Measurements from ENCODE around the gene DAB2. TPM values are rescaled to one million over a fixed set of nuclear protein-coding genes. Genes with fewer than 3 reads are reported as not detected.

DAB2 gene
- total and polyA plus RNA-seq, 2 experiments from 2014 or later: 266 to 533 TPM

GRCh38 chr5:39465097-39465496 is 40.3 kb upstream of the DAB2 start:
- no peak overlapping the region for H3K4me3 ChIP-seq
- H3K79me2 ChIP-seq (ENCODE audit: insufficient read depth): no peaks in the 10 kb centered on the region
- in situ Hi-C loops (cut with MboI): no loop called here
- H3K27ac ChIP-seq: no peak overlapping the region
- H3F3A ChIP-seq (ENCODE audit: insufficient read depth): peaks cover 8% of the 10 kb centered on the region; the same call in 1 of the 2 replicates
- no peaks in the 10 kb centered on the region for H4K20me1 ChIP-seq (ENCODE audit: insufficient read depth)
- TF ChIP-seq EZH2phosphoT487 (IDR thresholded peaks at IDR 0.05; ENCODE audit: insufficient read depth, low read depth) (no peak), EZH2 (IDR thresholded peaks at IDR 0.05; ENCODE audit: insufficient read depth, poor library complexity, severe bottlenecking) (no peak)
- no peak overlapping the region for H3K4me2 ChIP-seq (ENCODE audit: unreplicated experiment)
- H3K4me1 ChIP-seq (ENCODE audit: insufficient read depth): peaks cover 8% of the 10 kb centered on the region
- WGBS, 2 experiments (ENCODE audit: low coverage in 1 of 2, low lambda C conversion rate in 2 of 2, missing lambda C conversion rate in 2 of 2): 87 to 93% methylated on average over 2 of the region's 2 CpGs
- no peaks in the 10 kb centered on the region for H3K27me3 ChIP-seq (replicated peaks; ENCODE audit: insufficient read depth)
- no peak overlapping the region for H3K9ac ChIP-seq
- H3K9me3 ChIP-seq (ENCODE audit: low read depth): no peaks in the 10 kb centered on the region
- no peak overlapping the region for H2AFZ ChIP-seq
- no peaks in the 10 kb centered on the region for H3K36me3 ChIP-seq (ENCODE audit: low read depth)
- DNase-seq: no peak
- peaks cover 4% of the 10 kb centered on the region; the same call in 1 of the 2 replicates for H3K9me2 ChIP-seq (ENCODE audit: insufficient read depth)

- Histone ChIP-seq H3K79me2 (ENCODE audit: insufficient read depth) (no peaks in the 10 kb centered on the region), H3K36me3 (ENCODE audit: low read depth) (no peaks in the 10 kb centered on the region), H3K4me3 (no peak overlapping the region), H3K4me1 (ENCODE audit: insufficient read depth) (no peaks in the 10 kb centered on the region), H3K27me3 (replicated peaks; ENCODE audit: insufficient read depth) (no peaks in the 10 kb centered on the region), H3F3A (ENCODE audit: insufficient read depth) (no peaks in the 10 kb centered on the region), H3K27ac (peak overlapping the region; percentile 24), H3K9me3 (ENCODE audit: low read depth) (no peaks in the 10 kb centered on the region), H3K9me2 (ENCODE audit: insufficient read depth) (peaks cover 4% of the 10 kb centered on the region; the same call in 1 of the 2 replicates), H4K20me1 (ENCODE audit: insufficient read depth) (no peaks in the 10 kb centered on the region), H2AFZ (peak overlapping the region; percentile 22; the same call in 1 of the 2 replicates), H3K9ac (no peak overlapping the region), H3K4me2 (ENCODE audit: unreplicated experiment) (no peak overlapping the region)
- in situ Hi-C loops (cut with MboI): no loop called here
- TF ChIP-seq EZH2 (IDR thresholded peaks at IDR 0.05; ENCODE audit: insufficient read depth, poor library complexity, severe bottlenecking) (no peak), EZH2phosphoT487 (IDR thresholded peaks at IDR 0.05; ENCODE audit: insufficient read depth, low read depth) (no peak)
- DNase-seq: peak; percentile 62
- WGBS, 2 experiments (ENCODE audit: low coverage in 1 of 2, low lambda C conversion rate in 2 of 2, missing lambda C conversion rate in 2 of 2): 32 to 41% methylated on average over 5 of the region's 5 CpGs
Measured at GRCh38 chr5:39464088-39464487, 39.3 kb upstream of the DAB2 start.

GRCh38 chr5:39462211-39462610 is 37.4 kb upstream of the DAB2 start:
- in situ Hi-C loops (cut with MboI): no loop called here
- Histone ChIP-seq H3F3A (ENCODE audit: insufficient read depth) (no peaks in the 10 kb centered on the region), H3K4me1 (ENCODE audit: insufficient read depth) (no peaks in the 10 kb centered on the region), H4K20me1 (ENCODE audit: insufficient read depth) (no peaks in the 10 kb centered on the region), H3K9me2 (ENCODE audit: insufficient read depth) (no peaks in the 10 kb centered on the region), H3K79me2 (ENCODE audit: insufficient read depth) (no peaks in the 10 kb centered on the region), H3K36me3 (ENCODE audit: low read depth) (no peaks in the 10 kb centered on the region), H3K27ac (no peak overlapping the region), H3K9me3 (ENCODE audit: low read depth) (no peaks in the 10 kb centered on the region), H2AFZ (no peak overlapping the region), H3K4me2 (ENCODE audit: unreplicated experiment) (no peak overlapping the region), H3K27me3 (replicated peaks; ENCODE audit: insufficient read depth) (no peaks in the 10 kb centered on the region), H3K9ac (no peak overlapping the region), H3K4me3 (no peak overlapping the region)
- TF ChIP-seq EZH2phosphoT487 (IDR thresholded peaks at IDR 0.05; ENCODE audit: insufficient read depth, low read depth) (no peak), EZH2 (IDR thresholded peaks at IDR 0.05; ENCODE audit: insufficient read depth, poor library complexity, severe bottlenecking) (no peak)
- DNase-seq: no peak
- 79 to 81% methylated on average over 6 of the region's 6 CpGs for WGBS, 2 experiments (ENCODE audit: low coverage in 1 of 2, low lambda C conversion rate in 2 of 2, missing lambda C conversion rate in 2 of 2)

GRCh38 chr5:39461007-39461682 is 36.4 kb upstream of the DAB2 start:
- no peak overlapping the region for H3K4me2 ChIP-seq (ENCODE audit: unreplicated experiment)
- no peak overlapping the region for H3K27ac ChIP-seq
- H2AFZ ChIP-seq: no peak overlapping the region
- H3K36me3 ChIP-seq (ENCODE audit: low read depth): no peaks in the 10 kb centered on the region
- no peaks in the 10 kb centered on the region for H3K9me2 ChIP-seq (ENCODE audit: insufficient read depth)
- H3K27me3 ChIP-seq (replicated peaks; ENCODE audit: insufficient read depth): no peaks in the 10 kb centered on the region
- H3F3A ChIP-seq (ENCODE audit: insufficient read depth): no peaks in the 10 kb centered on the region
- WGBS, 2 experiments (ENCODE audit: low coverage in 1 of 2, low lambda C conversion rate in 2 of 2, missing lambda C conversion rate in 2 of 2): 94 to 95% methylated on average over 5 of the region's 5 CpGs
- in situ Hi-C loops (cut with MboI): no loop called here
- no peak for TF ChIP-seq EZH2 (IDR thresholded peaks at IDR 0.05; ENCODE audit: insufficient read depth, poor library complexity, severe bottlenecking)
- no peak for TF ChIP-seq EZH2phosphoT487 (IDR thresholded peaks at IDR 0.05; ENCODE audit: insufficient read depth, low read depth)
- no peaks in the 10 kb centered on the region for H3K4me1 ChIP-seq (ENCODE audit: insufficient read depth)
- H3K9me3 ChIP-seq (ENCODE audit: low read depth): no peaks in the 10 kb centered on the region
- H4K20me1 ChIP-seq (ENCODE audit: insufficient read depth): no peaks in the 10 kb centered on the region
- no peaks in the 10 kb centered on the region for H3K79me2 ChIP-seq (ENCODE audit: insufficient read depth)
- H3K9ac ChIP-seq: no peak overlapping the region
- DNase-seq: no peak
- no peak overlapping the region for H3K4me3 ChIP-seq
